ENCODE data around the gene KRTAP5-2.

GRCh38 chr11:1639102-1639620 is 41.1 kb upstream of the KRTAP5-2 start:
- TF ChIP-seq CTCF (IDR thresholded peaks at IDR 0.05; ENCODE audit: insufficient read depth, low read depth, low read length) (no peak), EZH2 (IDR thresholded peaks at IDR 0.05; ENCODE audit: insufficient read depth, low read length) (no peak)

All from astrocyte (in vitro differentiated cells and primary cell).